Measurements from ENCODE around the gene SNED1.

DNA sequence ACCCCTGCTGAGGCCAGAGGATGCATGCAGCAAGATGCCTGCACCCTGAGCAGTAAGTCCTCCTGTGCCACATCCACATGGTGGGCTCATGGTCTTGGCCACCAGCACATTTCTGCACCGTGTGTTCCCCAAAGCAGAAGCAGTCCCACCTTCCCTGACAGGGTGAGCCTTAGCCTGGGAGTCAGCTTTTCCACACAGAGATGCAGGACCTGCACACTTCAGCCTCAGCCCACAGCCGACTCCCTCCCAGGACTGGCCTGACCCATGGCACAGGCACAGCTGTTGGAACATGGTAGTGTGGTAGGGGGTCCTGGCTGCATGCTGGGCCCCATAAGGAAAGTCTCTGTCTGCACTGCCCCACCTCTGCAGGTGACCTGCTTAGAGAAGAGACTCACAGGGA is 5.0 kb downstream of the SNED1 start:
- TF ChIP-seq EZH2 (IDR thresholded peaks at IDR 0.05; ENCODE audit: borderline replicate concordance, insufficient read depth, low read length, poor library complexity, severe bottlenecking) = no peak
- TF ChIP-seq EP300 (conservative IDR thresholded peaks at IDR 0.05; ENCODE audit: poor library complexity, severe bottlenecking) = no peak

Measured in neural cell (in vitro differentiated cells).